Erythroblast (primary cell): Measurements from ENCODE around the gene PHLDB3.

ENCODE experiments used
- GATA1 ChIP-seq: IDR thresholded peaks from 2 replicates; pipeline ENCODE4 v1.6.1; 2011; ENCODE audit warnings: low read depth, mild to moderate bottlenecking, control low read depth, low read length, moderate library complexity
- POLR2A ChIP-seq: IDR thresholded peaks from 2 replicates; pipeline ENCODE4 v1.6.1; 2011; ENCODE audit warnings: mild to moderate bottlenecking, low read length

DNA sequence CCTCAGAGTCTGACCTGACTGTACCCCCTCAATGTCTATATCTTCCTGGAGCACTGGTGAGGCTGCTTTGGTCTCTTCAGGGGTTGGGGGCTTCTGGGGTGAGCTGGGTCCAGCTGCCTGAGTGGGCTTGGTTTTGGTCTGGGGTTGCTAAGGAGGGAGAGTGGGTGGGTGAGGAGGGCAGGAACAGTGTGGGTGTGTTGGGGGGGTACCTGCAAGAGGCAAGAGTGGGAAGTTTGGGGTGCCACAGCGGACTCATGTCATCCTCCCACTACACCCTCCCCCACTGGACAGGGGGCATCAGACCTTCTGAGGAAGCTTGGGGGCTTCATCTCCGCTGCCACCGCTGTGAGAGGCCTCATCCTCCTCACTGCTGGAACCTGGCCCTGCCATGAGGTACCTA is 42.0 kb upstream of the PHLDB3 start:
- no peak for TF ChIP-seq POLR2A
- no peak for TF ChIP-seq GATA1
